Activated CD8-positive, alpha-beta memory T cell treated with anti-CD3 and anti-CD28 coated beads, Interleukin-2, amount 50 U/mL, for 24 hours (primary cell): Measurements from ENCODE around the gene ERRFI1.

Experiments used
- DNase-seq: peaks from one replicate; pipeline ENCODE4 v3.0.0-alpha.2; 2020; ENCODE audit errors: extremely low read depth

ERRFI1 gene

DNA sequence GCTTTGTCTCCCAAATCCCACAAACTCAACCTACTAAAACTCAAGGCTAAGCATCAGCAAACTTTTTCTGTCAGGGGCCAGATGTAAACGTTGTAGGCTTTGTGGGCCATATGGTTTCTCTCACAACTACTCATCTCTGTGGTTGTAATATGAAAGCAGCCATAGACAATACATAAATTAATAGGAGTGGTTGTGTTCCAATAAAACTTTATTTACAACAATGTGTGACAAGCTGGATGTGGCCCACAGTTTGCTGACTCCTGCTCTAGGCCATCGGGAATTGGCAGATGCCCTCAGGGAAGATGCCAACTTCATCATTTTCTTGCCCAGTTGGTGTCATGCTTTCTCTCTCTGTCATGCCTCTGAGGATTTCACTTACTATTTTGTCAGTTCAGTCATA is 17.5 kb upstream of the ERRFI1 start:
- no peak for DNase-seq

GRCh38 chr1:8042134-8042533 is 16.0 kb upstream of the ERRFI1 start:
- DNase-seq = no peak

DNA sequence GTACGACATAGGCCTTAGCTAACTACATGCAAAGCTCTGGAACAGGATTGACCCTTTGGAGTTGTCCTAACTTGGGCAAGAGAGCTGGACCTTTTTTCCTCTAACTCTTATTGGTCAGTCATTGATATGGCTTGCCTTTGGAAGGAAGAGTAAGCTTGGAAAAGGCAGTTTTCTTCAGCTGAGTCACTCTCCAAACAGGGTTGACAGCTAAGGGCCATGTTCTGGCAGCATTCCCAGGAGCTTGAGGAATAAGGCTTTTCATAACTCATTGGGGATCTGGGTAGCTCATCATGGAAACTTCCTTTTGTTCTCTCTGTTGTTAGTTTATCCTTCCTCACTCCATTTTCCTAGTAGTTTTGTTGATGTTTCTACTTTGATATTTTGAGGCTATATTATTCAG is 14.5 kb upstream of the ERRFI1 start:
- no peak for DNase-seq

- no peak for DNase-seq
Observed at GRCh38 chr1:8039071-8039470, 13.0 kb upstream of the ERRFI1 start.

DNA sequence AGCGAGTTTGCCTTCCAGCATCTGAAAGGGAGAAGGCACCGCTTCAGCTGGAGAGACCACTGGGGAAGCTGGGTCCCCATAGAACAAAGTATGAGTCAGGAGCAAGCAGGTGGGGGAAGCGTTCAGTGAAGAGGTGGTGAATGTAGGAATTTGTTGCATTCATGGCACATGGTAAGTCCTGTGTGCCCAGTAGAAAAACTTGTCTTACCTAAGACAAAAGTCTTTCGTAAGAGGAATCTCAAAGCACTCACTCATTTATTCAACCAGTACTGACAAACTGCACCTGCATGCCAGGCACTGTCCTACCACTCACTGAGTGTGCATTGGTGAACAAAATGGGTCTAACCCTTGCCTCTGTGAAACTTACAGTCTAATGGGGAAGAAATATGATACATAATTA is 9.2 kb upstream of the ERRFI1 start:
- DNase-seq = no peak

DNA sequence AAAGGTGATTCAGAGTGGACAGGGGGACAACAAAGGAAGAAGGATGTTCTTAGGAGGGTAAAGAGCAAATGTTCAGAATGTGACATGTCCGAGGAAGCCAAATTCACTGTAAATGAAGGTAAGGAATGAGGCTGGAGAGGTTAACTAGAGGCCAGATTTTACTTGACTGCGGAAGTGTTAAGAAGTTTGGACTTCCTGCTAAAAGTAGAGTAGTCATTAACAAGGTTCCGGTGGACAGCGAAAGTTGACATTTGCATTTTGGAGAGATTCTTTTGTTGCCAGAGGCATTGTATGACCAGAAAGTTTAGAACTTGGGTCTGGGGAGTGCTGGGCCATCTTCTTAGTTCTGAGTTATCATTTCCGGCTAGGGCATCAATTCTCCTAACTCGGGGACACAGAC is 7.2 kb upstream of the ERRFI1 start:
- no peak for DNase-seq

DNA sequence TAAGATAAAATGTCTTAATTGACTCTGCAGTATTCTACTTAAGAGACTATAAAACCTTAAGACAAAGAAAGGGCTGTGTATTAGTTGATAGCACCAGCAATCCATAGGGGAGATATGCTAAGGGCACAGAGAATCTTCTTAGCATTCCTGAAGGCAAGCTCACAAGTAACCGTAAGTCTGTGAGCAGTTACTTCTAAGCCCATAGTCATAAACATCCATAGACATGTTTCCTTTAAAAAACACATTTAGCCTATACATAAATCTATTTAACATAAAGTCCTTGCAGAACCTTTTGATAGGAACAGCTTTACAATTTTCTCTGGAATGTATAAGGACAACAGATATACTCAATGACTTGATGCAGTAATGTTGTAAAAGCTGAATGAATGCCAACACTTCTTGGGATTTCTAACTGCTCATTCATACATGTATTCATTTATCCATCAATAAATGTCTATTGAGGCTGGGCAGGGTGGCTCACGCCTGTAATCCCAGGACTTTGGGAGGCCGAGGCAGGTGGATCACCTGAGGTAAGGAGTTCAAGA is 6.3 kb upstream of the ERRFI1 start:
- DNase-seq = no peak

DNA sequence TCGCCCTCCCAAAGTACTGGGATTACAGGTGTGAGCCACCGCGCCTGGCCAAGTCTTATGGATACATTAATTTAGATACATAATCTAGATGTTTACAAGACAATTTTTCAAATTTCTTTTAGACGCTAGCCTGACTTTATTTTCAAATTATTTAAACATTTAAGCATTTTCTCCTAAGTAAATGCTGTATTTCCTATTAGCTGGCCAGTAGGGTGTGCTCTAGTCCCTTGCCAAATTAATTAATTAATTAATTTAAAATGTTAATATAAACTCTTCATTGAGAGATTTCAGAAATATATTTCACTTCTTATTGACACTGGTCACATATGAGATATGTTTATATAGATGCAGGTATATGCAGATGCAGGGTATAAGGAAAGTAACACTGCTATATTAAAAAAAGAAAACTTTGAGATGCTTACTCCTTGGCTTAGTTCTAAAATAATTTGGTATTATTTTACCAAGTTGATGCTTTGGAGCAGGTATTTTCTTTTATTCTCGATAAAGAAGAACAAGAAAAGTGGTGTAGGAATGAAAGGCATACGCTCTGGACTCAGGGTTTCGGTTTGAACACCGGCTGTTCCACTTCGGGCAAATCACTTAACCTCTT is 5.2 kb upstream of the ERRFI1 start:
- DNase-seq = no peak

DNA sequence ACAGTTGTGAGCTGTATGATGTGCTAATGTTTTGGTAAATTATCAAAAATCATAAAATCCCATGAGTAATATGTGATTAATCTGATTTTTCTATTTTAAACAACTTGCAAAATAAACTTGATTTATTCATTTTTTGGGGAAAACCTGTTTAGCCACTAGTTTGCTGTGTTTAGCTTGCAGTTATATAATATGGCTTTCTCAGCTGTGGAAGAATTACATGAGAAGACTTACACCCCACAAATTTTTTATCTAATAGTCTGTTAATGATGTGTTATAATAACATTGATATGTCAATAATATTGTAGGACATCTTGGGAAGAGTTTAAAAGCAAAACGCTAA is 2.4 kb upstream of the ERRFI1 start:
- DNase-seq = no peak

GRCh38 chr1:8027748-8028570 is 1.9 kb upstream of the ERRFI1 start:
- no peak for DNase-seq

DNA sequence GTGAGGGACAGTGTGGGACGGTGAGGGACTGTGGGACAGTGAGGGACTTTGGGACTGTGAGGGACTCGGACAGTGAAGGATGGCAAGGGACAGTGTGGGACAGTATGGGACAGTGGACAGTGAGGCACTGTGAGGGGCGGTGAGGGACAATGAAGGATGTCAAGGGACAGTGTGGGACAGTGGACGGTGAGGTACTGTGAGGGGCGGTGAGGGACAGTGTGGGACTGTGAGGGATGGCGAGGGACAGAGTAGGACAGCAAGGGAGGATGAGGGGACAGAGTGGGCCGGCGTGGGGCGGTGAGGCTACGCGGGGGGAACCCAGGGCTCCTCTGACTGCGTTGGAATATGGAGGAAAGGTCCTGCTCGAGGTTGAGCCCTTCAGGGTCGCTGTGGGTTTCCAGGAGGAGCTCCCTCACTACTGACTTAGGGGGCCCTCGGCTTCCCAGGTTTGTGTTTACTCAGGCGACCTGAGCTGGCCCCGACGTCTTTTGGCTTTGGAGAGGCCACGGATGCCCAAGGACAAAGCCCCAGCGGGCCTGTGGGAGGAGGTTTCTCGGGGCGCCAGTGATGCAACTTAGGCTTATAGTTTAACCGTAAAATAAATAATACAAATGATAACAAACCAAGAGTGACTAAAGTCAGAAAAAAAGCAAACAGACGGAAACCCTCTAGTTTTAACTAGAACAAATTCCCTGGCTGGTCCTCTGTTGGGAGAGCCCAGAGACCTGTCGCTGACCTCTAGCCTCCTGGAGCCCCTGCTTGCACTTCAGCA is 1.1 kb upstream of the ERRFI1 start:
- DNase-seq = no peak

GRCh38 chr1:8025671-8026144 is 401 bp downstream of the ERRFI1 start:
- no peak for DNase-seq

DNA sequence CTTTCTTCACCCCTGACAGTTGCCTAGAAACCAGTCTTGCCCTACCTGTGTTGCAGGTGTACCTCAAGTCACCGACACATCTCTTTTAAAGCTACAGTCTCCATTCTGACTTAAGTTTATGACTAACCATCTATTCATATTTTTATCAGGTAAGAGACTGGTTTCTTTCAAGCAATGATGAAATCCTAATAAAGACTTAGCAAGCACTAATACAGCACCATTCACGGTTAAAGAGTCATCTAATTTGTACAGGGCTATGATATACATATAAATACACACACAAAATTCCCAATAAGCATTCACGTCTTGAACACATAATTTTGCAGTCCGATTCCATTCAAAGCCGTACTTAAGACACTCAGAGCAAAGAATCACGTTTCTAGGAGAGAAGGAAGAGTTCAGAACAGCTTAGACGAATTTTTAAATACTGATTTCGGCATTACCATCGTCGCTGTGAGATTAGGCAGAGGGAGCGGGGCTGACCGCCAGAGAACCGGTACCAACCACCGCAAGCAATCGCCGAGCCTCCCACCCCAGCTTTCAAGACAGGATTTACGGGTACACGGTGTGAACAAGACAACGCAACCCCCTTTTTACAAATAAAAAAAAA is 943 bp downstream of the ERRFI1 start:
- no peak for DNase-seq

DNA sequence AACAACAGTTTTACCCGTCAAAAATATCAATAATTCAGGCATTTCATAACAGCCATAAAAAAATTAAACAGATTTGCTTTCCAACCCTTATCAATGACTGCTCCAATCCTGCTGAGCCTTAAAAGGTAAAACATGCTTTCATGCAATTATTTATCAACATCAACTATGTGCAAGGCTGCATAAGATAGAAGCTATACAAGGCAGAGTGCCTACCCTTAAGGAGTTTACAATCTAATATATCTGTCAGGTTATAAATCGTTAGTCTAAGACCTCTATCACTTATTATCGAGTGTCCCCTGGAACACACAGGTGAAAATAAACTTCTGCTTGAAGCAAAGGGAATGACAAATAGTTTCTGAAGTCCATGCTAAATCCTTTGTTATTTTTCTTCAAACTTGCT is 1.8 kb downstream of the ERRFI1 start:
- no peak for DNase-seq

DNA sequence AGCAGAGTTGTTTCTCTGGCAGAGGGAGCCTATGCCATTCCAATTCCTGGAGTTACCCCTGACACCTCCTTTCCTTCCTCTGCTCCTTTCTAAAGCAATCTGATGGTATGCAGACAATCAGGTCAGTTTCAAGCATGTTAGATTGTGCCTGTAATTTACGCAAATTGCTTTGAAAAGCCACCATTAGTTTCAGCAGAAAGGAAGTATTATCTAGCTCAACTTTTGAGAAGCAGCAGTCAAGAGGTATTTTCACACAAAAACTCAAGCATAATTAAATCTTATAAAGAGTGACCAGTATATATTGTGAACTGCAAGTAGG is 2.2 kb downstream of the ERRFI1 start:
- DNase-seq = no peak

- no peak for DNase-seq
Observed at GRCh38 chr1:8023287-8023994, 2.7 kb downstream of the ERRFI1 start.

DNA sequence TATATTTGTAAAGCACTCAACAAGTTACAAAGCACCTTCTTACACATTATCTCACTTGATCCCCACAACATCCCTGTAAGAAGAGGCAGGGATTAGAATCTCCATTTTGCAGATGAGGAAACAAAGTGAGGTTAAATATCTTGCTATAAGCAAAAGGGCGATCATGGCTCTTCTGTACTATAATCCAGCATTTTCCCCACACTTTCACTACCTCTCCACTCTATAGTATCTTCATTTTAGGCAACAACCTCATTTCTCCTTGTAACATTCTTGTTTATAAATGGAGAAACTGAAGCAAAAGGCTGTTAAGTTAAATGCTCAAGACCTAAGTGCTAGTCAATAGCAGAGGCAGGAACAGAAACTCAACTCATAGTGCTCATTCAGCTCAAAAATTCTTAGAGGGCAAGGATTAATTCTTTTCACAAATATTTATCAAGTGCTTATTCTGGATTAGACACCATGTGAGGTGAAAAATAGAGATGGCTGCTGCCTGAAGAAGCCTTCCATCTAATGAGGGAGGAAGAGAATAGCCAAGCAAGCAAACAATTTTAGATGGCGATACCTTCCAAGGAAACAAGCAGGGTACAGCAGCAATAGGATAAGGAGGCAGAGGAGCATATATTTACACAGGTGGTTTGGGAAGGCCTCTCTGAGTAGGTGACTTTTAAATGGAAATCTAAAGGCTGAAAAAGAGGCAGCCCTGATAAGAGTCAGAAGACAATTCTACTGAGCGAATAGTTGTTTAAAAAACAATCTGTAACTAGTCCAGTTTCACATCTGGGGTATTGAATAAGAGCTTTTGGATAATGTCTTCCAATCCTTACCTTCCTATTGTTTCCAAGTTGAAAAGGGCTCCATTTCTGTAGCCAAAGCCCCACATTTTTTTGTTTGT is 3.5 kb downstream of the ERRFI1 start:
- no peak for DNase-seq

GRCh38 chr1:8021676-8022266 is 4.3 kb downstream of the ERRFI1 start:
- no peak for DNase-seq

DNA sequence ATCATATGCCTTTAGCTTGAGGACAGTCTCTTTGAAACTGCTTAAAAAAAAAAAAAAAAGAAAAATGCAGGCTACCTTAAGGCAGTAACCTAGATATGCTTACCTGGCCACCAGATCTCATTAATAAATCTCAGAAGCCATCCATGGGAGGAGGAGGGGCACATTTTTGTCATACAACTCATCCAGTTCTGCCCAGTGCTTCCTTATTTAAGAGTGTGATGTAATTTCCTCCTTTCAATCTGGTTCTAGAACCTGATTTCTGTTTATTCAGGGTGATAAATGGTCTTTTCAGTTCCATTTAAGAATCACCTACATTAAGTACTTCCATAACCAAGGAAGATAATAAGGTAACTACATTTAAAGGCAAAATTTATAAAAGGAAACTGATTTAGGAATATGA is 6.1 kb downstream of the ERRFI1 start:
- DNase-seq = no peak

GRCh38 chr1:8019229-8019620 is 6.9 kb downstream of the ERRFI1 start:
- DNase-seq = no peak
